CD4-positive, CD25-positive, alpha-beta regulatory T cell (primary cell): ENCODE measurements around the gene OPRD1. TPM values are rescaled to one million over a fixed set of nuclear protein-coding genes. Genes with fewer than 3 reads are reported as not detected.

ENCODE experiments used
- ATAC-seq, 2 donors: fragments of 150-1000 bp; cut with Tn5 transposase; one replicate each; pipeline ENCODE4 v1.10.0; 2021; ENCODE audit warnings: low read depth in 2 of 2, moderate number of reproducible peaks in 2 of 2, moderate library complexity in 1 of 2
- DNase-seq, 3 donors: peaks; one replicate each; pipeline versions ENCODE4 v3.0.0 to v3.0.0-alpha.2; 2012 to 2022; ENCODE audit warnings: mixed read lengths in 1 of 3
- H3K27ac ChIP-seq: one replicate; pipeline ENCODE4 v1.7.0; 2013; ENCODE audit warnings: mild to moderate bottlenecking, low read length; ENCODE audit not compliant: insufficient read depth, poor library complexity, severe bottlenecking
- H3K27me3 ChIP-seq: one replicate; pipeline ENCODE4 v1.7.0; 2013; ENCODE audit warnings: low read length; ENCODE audit not compliant: control insufficient read depth, insufficient read depth
- H3K36me3 ChIP-seq: one replicate; pipeline ENCODE4 v1.7.0; 2013; ENCODE audit warnings: mild to moderate bottlenecking, low read length, moderate library complexity; ENCODE audit not compliant: control insufficient read depth, insufficient read depth
- H3K4me1 ChIP-seq: 2 replicates; pipeline ENCODE4 v1.7.0; 2013; ENCODE audit warnings: mild to moderate bottlenecking, low read length; ENCODE audit not compliant: insufficient read depth, control insufficient read depth, poor library complexity, severe bottlenecking
- H3K4me3 ChIP-seq: one replicate; pipeline ENCODE4 v1.7.0; 2013; ENCODE audit warnings: low read depth, mild to moderate bottlenecking, low read length, moderate library complexity
- H3K9me3 ChIP-seq, 2 experiments: 1 replicate in 1 of 2; 2 replicates in 1 of 2; pipeline ENCODE4 v1.7.0; 2013; ENCODE audit warnings: low read length in 2 of 2, mild to moderate bottlenecking in 1 of 2, moderate library complexity in 1 of 2; ENCODE audit not compliant: control insufficient read depth in 2 of 2
- H3K27ac Mint-ChIP-seq, 3 donors: one replicate each; pipeline ENCODE4 v1.8.0; 2020 to 2022; ENCODE audit warnings: mild to moderate bottlenecking in 3 of 3, mixed read lengths in 3 of 3, moderate library complexity in 2 of 3
- H3K27me3 Mint-ChIP-seq: one replicate; pipeline ENCODE4 v1.8.0; 2022; ENCODE audit warnings: mild to moderate bottlenecking, mixed read lengths
- H3K36me3 Mint-ChIP-seq: one replicate; pipeline ENCODE4 v1.8.0; 2020; ENCODE audit warnings: mixed read lengths
- H3K4me1 Mint-ChIP-seq, 4 donors: one replicate each; pipeline ENCODE4 v1.8.0; 2020 to 2022; ENCODE audit warnings: mixed read lengths in 4 of 4, mild to moderate bottlenecking in 1 of 4
- H3K4me3 Mint-ChIP-seq, 4 donors: one replicate each; pipeline ENCODE4 v1.8.0; 2020 to 2022; ENCODE audit warnings: mild to moderate bottlenecking in 4 of 4, mixed read lengths in 4 of 4, moderate library complexity in 3 of 4
- H3K9me3 Mint-ChIP-seq, 7 donors: one replicate each; pipeline ENCODE4 v1.8.0; 2020 to 2022; ENCODE audit warnings: mixed read lengths in 7 of 7, mild to moderate bottlenecking in 3 of 7, moderate library complexity in 2 of 7
- polyA plus RNA-seq, 4 donors: library from polyadenylated mRNA; unstranded; fragments of 300-500 nt; fragmentation: Illumina TruSeq; gene quantifications; one replicate each; pipeline ENCODE4 v1.2.3, GENCODE V29; 2021
- total RNA-seq: library from RNA; stranded (reverse); gene quantifications from one replicate; pipeline ENCODE4 v1.2.3, GENCODE V29; 2022

OPRD1 gene
- total and polyA plus RNA-seq, 5 donors from 2014 or later: 0.02 TPM; not detected in 4

DNA sequence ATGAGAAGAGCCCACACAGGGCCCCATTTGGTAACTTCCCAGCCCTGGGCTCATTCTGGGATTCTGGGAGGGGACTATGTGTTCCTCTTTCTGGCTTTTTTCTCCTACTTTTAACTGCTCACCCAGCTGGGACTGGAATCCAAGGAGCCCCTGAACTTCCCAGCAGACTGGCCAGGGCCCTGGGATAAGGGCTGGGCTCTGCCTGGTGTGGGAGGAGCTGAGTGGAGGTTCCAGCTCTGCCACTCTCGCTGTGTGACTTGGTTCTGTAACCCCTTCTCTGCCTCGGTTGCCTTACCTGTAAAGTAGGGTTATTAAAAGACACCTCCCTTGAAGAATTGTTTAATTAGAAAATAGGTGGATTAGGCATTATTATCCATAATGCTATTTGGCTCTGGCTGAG, 82.8 kb downstream of the OPRD1 start:
- Mint-ChIP-seq H3K4me1 (peaks cover 2 to 54% (median 44%) of the 10 kb centered on the region in 4 donors), H3K9me3 (no peaks in the 10 kb centered on the region), H3K27me3 (no peaks in the 10 kb centered on the region), H3K4me3 (no peak overlapping the region), H3K27ac (peak overlapping the region in 2 of 3 donors; percentile 53 to 66), H3K36me3 (peaks cover 3% of the 10 kb centered on the region)
- H3K4me1 ChIP-seq: peaks cover 19% of the 10 kb centered on the region
- H3K27me3 ChIP-seq: no peaks in the 10 kb centered on the region
- no peaks in the 10 kb centered on the region for H3K9me3 ChIP-seq
- H3K36me3 ChIP-seq: no peaks in the 10 kb centered on the region
- no peak for ATAC-seq
- no peak overlapping the region for H3K27ac ChIP-seq
- no peak for DNase-seq
- H3K4me3 ChIP-seq: no peak overlapping the region

DNA sequence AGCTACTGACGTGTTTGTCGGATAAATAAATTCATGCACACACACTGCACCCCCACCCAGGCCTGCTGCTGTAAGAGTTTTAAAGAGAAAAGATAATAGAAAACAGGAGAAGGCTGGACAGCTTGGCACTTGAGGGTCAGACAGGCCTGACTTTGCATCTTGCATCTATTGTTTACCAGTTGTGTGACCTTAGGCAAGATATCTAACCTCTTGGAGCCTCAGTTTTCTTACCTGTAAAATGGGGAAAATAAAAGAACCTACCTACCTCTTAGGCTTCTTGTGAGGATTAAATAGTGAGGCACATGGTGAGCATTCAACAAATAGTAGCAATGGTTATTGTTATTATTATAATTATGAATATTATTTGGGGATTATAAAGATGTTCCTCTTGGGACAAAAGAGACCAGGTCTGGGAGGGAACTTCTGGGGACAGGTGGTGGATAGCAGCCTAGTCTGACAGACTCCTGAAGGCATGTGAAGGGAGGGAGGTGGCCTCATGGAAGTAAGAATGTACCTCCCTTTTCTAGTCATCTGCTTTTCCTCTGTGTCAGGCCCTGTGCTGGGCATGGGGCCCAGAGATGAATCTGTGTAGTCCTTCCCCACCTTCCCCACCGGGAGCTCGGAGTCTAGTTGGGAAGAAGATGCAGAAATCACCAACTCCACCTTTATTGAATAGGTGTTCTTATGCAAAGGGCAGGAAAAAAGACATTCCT, 84.1 kb downstream of the OPRD1 start:
- Histone ChIP-seq H3K4me1 (peaks cover 19% of the 10 kb centered on the region), H3K4me3 (no peak overlapping the region), H3K9me3 (no peaks in the 10 kb centered on the region), H3K27me3 (no peaks in the 10 kb centered on the region), H3K27ac (no peak overlapping the region), H3K36me3 (no peaks in the 10 kb centered on the region)
- H3K27ac Mint-ChIP-seq: peak overlapping the region in 2 of 3 donors; percentile 66 to 73
- H3K27me3 Mint-ChIP-seq: no peaks in the 10 kb centered on the region
- H3K36me3 Mint-ChIP-seq: peaks cover 3% of the 10 kb centered on the region
- DNase-seq: no peak
- no peaks in the 10 kb centered on the region for H3K9me3 Mint-ChIP-seq
- ATAC-seq: no peak
- peaks cover 6 to 57% (median 43%) of the 10 kb centered on the region in 4 donors for H3K4me1 Mint-ChIP-seq
- peak overlapping the region in 1 of 4 donors; percentile 36 for H3K4me3 Mint-ChIP-seq

DNA sequence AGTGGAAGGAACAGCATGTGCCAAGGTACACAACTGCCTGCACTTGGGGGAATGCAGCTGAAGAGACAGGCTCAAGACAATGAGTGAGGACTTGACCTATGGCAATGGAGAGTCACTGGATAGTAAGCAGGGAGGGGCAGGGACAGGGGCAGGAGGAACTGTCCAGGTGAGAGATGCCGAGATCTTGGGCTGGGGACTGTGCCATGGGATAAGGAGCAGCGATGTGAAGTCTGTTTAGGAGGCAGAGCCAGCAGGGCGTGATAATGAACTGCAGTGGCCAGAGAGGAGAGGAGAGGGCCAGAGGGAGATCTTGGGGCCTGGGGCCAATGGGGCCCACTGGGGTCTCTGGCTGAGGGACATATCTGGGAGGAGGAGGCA, 84.6 kb downstream of the OPRD1 start:
- Histone ChIP-seq H3K4me3 (no peak overlapping the region), H3K36me3 (no peaks in the 10 kb centered on the region), H3K27me3 (no peaks in the 10 kb centered on the region), H3K9me3 (no peaks in the 10 kb centered on the region), H3K27ac (no peak overlapping the region), H3K4me1 (peaks cover 19% of the 10 kb centered on the region)
- peaks cover 6 to 53% (median 44%) of the 10 kb centered on the region in 4 donors for H3K4me1 Mint-ChIP-seq
- H3K4me3 Mint-ChIP-seq: peak overlapping the region in 1 of 4 donors; percentile 36
- peak overlapping the region in 2 of 3 donors; percentile 66 to 73 for H3K27ac Mint-ChIP-seq
- DNase-seq (no peak), ATAC-seq (no peak)
- H3K9me3 Mint-ChIP-seq: no peaks in the 10 kb centered on the region
- H3K36me3 Mint-ChIP-seq: peaks cover 3% of the 10 kb centered on the region
- no peaks in the 10 kb centered on the region for H3K27me3 Mint-ChIP-seq

DNA sequence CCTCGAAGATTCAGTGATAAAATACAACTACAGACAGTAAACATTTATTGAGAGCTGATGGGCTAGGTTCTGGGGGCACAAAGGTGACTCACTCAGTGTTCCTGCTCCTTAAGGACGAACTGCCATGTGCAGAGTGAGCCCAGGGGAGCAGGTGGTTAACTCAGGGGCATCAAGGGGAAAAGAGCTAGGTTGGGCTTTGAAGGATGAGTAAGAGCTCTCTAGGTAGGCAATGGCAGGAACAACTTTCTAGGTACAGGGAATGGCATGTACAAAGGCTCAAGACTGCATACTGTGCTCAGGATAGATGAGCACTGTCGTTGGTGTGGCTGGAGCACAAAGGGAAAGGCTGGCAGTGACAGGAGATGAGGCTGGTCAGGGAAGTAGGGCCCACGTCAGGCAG, 85.8 kb downstream of the OPRD1 start:
- Mint-ChIP-seq H3K4me3 (no peak overlapping the region), H3K27ac (peak overlapping the region; percentile 50 to 82 (median 60)), H3K9me3 (no peaks in the 10 kb centered on the region), H3K27me3 (no peaks in the 10 kb centered on the region), H3K4me1 (peaks cover 6 to 52% (median 51%) of the 10 kb centered on the region in 4 donors), H3K36me3 (peaks cover 7% of the 10 kb centered on the region)
- Histone ChIP-seq H3K4me1 (peaks cover 19% of the 10 kb centered on the region), H3K27ac (no peak overlapping the region), H3K27me3 (no peaks in the 10 kb centered on the region), H3K36me3 (no peaks in the 10 kb centered on the region), H3K4me3 (no peak overlapping the region), H3K9me3 (no peaks in the 10 kb centered on the region)
- DNase-seq: no peak
- no peak for ATAC-seq

DNA sequence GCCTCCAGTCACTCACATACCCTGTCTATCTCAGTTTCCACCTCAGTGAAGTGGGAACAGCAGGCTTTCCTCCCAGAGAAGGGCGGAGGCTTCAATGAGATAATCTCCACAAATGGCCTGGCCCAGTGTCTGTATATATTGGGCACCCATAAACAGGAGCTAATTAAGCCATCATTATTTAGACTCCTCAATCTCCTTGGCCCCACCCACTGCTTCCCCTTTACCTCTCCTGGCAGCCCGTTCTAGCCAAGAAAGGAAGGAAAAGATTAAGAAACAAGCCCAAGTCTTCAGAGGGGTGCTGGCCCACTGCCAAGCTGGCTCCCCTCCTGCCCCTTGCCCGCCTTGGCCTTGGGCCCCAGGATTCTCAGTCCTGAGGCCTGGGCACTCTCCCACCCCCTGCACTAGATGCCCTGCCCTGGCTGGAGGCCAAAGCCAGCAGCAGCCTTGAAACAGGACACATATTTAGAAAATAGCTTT, 86.5 kb downstream of the OPRD1 start:
- Histone ChIP-seq H3K36me3 (no peaks in the 10 kb centered on the region), H3K27me3 (no peaks in the 10 kb centered on the region), H3K4me3 (no peak overlapping the region), H3K9me3 (no peaks in the 10 kb centered on the region), H3K27ac (no peak overlapping the region), H3K4me1 (peaks cover 17% of the 10 kb centered on the region)
- H3K27ac Mint-ChIP-seq: peak overlapping the region; percentile 50 to 89 (median 79)
- H3K4me3 Mint-ChIP-seq: peak overlapping the region in 1 of 4 donors; percentile 2
- H3K36me3 Mint-ChIP-seq: peaks cover 8% of the 10 kb centered on the region
- H3K9me3 Mint-ChIP-seq: no peaks in the 10 kb centered on the region
- DNase-seq (no peak), ATAC-seq (no peak)
- H3K27me3 Mint-ChIP-seq: no peaks in the 10 kb centered on the region
- H3K4me1 Mint-ChIP-seq: peaks cover 6 to 54% (median 50%) of the 10 kb centered on the region in 4 donors

DNA sequence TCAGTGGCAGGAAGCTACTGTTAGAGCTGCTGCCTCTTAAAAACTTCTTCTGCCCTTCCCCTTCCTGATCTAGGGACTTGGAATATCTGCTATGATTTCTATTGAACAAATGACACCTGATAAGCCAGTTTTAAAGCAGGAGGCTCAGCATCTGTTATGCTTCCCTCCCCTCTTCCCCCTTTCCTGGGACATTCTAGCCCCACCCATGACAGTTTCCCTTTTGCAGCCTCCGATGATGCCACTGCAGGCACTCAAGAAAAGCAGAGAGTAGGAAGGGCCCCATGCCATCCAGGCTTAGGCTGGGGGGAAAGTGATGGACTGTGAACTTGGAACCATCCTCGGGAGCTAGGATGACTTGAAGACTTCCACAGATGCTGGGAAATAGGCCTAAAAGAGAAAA, 87.3 kb downstream of the OPRD1 start:
- DNase-seq: no peak
- Mint-ChIP-seq H3K36me3 (peaks cover 7% of the 10 kb centered on the region), H3K27ac (peak overlapping the region; percentile 42 to 72 (median 50)), H3K4me1 (peaks cover 6 to 51% (median 44%) of the 10 kb centered on the region in 4 donors), H3K9me3 (peaks cover 0 to under 1% (median 0%) of the 10 kb centered on the region in 7 donors), H3K27me3 (no peaks in the 10 kb centered on the region), H3K4me3 (no peak overlapping the region)
- H3K27me3 ChIP-seq: no peaks in the 10 kb centered on the region
- H3K4me3 ChIP-seq: no peak overlapping the region
- ATAC-seq: no peak
- peaks cover 0 to 2% of the 10 kb centered on the region in 2 experiments for H3K9me3 ChIP-seq
- no peak overlapping the region for H3K27ac ChIP-seq
- peaks cover 9% of the 10 kb centered on the region for H3K4me1 ChIP-seq
- no peaks in the 10 kb centered on the region for H3K36me3 ChIP-seq

DNA sequence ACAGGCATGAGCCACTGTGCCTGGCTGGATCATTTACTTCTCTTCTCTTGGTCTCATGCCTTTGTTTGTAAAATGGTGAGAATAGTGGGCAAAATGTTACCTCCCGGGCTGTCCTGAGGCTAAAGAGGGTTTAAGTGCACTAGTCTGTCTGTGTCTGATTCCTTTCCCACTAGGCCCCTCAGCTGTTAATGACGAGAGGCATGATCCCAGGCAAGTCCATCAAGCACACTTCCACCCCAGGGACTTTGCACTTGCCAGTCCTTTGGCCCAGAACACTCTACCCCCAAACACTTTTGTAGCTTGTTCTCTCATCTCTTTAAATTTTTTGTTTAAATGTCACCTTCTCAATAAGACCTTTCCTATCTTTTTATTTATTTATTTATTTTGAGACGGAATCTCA, 88.6 kb downstream of the OPRD1 start:
- DNase-seq (no peak), ATAC-seq (no peak)
- no peaks in the 10 kb centered on the region for H3K36me3 ChIP-seq
- Mint-ChIP-seq H3K4me1 (peaks cover 6 to 47% (median 36%) of the 10 kb centered on the region in 4 donors), H3K27ac (no peak overlapping the region), H3K4me3 (no peak overlapping the region), H3K36me3 (peaks cover 7% of the 10 kb centered on the region), H3K27me3 (no peaks in the 10 kb centered on the region), H3K9me3 (peaks cover 0 to 2% (median 0%) of the 10 kb centered on the region in 7 donors)
- H3K4me3 ChIP-seq: no peak overlapping the region
- peaks cover 0 to 5% of the 10 kb centered on the region in 2 experiments for H3K9me3 ChIP-seq
- H3K27ac ChIP-seq: no peak overlapping the region
- peaks cover 8% of the 10 kb centered on the region for H3K4me1 ChIP-seq
- H3K27me3 ChIP-seq: no peaks in the 10 kb centered on the region

DNA sequence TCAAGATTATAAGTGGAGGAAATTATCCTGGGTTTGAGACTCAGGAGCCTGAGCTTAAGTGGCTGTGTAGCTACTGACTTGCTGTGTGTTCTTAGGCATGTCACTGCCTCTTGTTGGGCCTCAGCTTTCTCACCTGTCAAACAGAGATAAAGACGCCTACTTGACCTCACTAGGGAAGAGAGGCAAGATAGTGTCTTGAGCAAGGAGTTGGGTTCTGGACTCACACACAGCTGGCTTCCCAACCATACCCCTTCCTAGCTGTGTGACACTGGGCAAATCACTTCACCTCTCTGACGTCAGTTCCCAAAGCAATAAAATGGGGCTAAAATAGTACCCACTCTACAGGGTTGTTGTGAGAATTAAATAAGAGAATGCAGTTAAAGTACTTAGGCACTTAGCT, 90.8 kb downstream of the OPRD1 start:
- H3K9me3 Mint-ChIP-seq: peaks cover 0 to 2% (median 0%) of the 10 kb centered on the region in 7 donors
- H3K9me3 ChIP-seq: peaks cover 0 to 5% of the 10 kb centered on the region in 2 experiments
- ATAC-seq (no peak), DNase-seq (no peak)
- peaks cover 4% of the 10 kb centered on the region for H3K4me1 ChIP-seq
- no peak overlapping the region for H3K27ac ChIP-seq
- no peak overlapping the region for H3K4me3 Mint-ChIP-seq
- H3K4me3 ChIP-seq: no peak overlapping the region
- peaks cover 12% of the 10 kb centered on the region for H3K36me3 Mint-ChIP-seq
- H3K27me3 ChIP-seq: no peaks in the 10 kb centered on the region
- H3K4me1 Mint-ChIP-seq: peaks cover 6 to 42% (median 30%) of the 10 kb centered on the region in 4 donors
- no peaks in the 10 kb centered on the region for H3K36me3 ChIP-seq
- H3K27ac Mint-ChIP-seq: peak overlapping the region in 2 of 3 donors; percentile 5 to 15
- no peaks in the 10 kb centered on the region for H3K27me3 Mint-ChIP-seq
